Measurements from ENCODE around the gene KRT33B.
"Not testable (repeated sequence)": the region's sequence is repeated elsewhere in the genome, so short reads cannot be mapped to it uniquely, and the experiment has no call there.

Gene KRT33B

GRCh38 chr17:41369713-41370112 lies at the start of gene KRT33B:
Gene KRT33B (minus strand): TSS chr17:41369813. CDS start chr17:41369750, 63 bp downstream.
- no peak for DNase-seq

DNA sequence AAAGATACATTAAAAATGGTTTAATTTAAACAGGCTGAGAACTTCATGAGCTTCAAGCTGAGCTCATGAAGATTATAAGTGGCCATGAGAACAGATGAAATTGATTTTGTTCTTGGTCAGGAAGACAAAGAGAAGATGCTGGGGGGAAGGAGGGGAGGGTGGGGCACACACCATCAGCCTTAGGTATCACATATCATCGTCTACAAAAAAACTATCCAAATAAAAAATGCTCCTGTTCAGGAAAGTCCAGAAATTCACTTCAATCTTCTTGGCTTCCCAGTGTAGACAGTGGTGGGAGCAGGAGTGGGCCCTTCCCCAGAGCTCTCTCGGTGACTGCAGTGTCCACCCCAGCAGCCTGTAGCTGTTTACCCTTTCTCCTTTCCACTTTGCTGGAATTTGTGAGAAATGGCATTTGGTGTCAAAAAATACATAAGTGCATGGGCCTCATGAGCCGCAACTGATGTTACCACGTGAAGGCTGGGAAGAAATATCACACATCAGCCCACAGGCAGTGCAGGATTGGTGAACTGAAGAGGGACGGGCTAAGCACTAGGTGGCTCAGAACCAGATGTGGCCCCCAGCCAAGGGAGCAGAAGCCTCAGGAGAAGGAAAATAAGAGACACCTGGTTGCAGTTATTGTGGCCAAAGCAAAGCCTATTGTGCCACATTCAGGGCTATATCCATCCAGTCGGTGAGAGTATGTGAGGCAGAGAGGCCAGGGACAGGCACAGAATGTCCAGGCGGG lies 48.7 kb upstream of the KRT33B start:
- no peak for DNase-seq

DNA sequence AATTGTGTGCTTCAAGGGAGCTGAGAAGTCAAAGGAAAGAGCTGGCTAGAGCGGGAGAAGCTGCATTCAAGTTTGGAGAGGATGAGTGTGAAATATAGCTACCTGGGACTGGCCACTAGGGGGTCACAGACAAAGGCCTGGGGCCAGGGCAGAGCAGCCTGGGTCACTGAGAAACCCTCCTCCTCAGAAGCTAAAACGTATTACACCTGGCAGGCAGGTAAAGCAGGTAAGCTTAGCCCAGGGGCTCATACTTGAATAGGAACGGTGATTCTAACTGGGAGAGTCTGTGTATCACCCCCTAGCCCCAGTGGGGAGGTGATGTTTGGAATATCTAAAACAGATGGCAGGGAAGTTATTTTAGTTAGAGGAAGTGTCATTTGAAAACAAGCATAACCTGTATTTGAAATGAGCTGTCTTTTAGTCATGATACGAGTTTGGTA lies 48.0 kb upstream of the KRT33B start:
- no peak for DNase-seq

DNA sequence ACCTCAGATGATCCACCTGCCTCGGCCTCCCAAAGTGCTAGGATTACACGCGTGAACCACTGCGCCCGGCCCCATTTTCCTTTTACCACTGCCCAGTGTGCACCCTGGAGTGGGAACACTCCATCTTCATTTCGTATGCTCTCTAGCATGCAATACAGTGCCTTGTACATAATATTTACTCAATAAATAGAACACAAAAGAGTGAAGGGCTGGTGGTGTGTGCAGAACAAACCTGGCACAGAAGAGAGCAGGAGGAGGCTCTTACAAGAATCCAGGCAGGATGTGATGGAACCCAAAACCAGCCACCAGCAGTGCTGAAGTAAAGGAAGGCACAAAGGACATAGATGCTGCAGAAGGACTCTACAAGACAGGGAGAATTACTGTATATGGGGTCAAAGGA lies 47.5 kb upstream of the KRT33B start:
- no peak for DNase-seq

DNA sequence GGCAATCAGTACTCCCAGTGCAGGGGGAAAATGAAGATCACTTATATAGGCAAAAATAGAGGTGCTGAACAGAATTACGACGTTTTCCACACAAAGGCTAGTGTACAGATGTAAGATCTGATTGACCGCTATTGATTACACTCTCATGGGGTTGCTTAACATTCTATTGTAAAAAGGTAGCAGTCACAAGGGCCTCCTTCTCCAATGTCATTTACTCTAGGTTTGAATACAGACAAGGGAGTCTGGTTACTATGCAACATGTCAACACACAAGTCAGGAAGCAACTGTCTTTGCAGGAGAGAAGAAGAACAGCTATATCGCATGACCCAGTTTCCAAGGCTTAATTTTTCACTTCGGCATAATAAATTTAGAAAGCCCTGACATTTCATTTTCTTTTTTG lies 46.9 kb upstream of the KRT33B start:
- DNase-seq: no peak

DNA sequence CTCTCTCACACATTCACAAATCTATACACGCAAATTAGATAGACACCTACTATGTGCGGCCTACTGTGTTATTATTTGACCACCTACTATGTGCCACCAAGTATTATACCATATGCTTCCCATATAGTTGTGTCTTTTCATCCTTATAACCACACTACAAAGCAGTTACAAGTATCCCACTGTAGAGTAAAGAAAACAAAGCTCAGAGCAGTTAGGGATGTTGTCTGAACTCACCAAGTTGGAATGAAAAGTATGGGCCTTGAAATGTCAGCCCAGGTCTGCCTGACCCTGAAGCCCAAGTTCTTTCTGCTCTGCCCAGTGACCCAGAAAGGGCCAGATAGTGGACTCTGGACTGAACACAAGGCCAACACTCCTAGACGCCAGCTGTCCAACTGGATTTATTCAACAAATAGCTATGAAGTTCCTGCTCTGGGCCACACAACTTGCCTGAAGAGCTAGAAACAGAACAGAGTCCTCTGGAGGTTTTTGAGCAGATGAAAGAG lies 46.3 kb upstream of the KRT33B start:
- no peak for DNase-seq

DNA sequence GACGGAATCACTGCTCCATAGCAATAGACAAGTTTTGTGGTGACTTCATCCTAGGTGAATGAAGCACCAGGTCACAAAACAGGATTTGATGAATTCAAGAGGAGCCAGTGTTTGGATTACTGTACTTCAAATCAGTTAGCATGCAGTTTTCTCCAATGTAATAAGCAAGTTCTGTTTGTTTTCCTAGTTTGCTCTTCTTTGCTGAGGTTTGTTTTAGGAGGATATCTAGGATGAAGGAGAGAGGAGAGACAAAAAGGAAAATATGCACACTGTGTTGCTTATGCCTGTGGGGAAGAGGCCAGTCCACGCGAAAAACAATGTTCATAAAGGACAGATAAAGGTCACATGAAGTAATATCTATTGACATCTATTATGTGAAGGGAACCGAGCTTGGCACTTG lies 45.8 kb upstream of the KRT33B start:
- DNase-seq: no peak

GRCh38 chr17:41413982-41414381 lies 44.4 kb upstream of the KRT33B start:
- DNase-seq: no peak

DNA sequence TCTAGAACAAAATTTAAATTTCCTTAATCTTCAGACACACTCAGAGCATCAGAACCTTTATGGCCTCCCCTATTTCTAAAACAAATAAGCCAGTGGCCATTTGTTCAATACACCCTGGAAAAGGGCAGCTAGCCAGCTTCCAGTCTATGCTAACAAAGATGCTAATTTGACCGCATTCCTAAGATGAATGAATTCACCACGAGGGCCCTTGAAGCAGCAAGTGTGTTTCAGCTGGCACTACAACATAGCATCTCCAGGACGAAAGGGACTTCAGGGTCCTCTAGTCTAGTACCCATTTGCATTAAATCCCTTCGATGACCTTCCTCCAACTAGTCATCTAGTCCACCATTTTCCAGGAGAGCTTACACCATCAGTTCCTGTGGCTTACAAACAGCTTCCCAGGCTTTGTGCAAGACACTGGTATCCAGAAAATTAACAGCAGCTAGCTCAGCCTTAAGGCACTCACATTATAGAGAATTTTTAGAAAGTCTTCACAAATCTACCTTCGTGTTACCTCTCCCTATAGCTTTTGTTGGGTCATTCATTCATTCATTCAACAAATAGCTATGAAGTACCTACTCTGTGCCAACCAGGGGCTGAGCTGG lies 43.8 kb upstream of the KRT33B start:
- DNase-seq: no peak

GRCh38 chr17:41411072-41411840 lies 41.6 kb upstream of the KRT33B start:
- DNase-seq: no peak

- no peak for DNase-seq
Observed at GRCh38 chr17:41407226-41407625, 37.6 kb upstream of the KRT33B start.

GRCh38 chr17:41406205-41406604 lies 36.6 kb upstream of the KRT33B start:
- no peak for DNase-seq

GRCh38 chr17:41404024-41404671 lies 34.5 kb upstream of the KRT33B start:
- DNase-seq: peak; percentile 20 to 32

DNA sequence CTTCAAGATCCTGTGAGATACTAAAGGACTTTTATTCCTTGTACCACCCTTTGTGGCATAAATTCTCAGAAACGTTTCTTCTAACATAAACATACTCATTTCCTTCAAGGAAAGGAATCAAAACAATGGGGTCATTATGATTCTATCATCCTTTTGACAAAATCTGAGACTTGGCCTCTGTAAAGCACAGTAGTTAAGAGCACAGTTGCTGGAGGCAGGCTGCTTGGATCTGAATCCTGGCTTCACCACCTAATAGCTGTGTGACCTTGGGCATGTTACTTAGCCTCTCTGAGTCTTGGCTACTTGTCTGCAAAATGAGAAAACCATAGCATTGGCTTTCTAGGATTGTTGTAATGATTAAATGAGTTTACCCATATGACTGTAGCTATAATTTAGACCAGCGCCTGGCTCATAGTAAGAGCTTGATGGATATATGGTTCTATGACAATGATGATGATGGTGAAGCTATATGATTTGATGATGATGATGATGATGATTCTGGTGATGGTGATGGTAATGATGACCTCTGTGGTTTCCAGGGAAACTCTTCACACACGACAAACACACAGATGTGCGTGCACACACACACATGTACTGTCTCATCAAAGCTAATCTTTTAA lies 33.9 kb upstream of the KRT33B start:
- no peak for DNase-seq

- no peak for DNase-seq
Observed at GRCh38 chr17:41402161-41402560, 32.5 kb upstream of the KRT33B start.

DNA sequence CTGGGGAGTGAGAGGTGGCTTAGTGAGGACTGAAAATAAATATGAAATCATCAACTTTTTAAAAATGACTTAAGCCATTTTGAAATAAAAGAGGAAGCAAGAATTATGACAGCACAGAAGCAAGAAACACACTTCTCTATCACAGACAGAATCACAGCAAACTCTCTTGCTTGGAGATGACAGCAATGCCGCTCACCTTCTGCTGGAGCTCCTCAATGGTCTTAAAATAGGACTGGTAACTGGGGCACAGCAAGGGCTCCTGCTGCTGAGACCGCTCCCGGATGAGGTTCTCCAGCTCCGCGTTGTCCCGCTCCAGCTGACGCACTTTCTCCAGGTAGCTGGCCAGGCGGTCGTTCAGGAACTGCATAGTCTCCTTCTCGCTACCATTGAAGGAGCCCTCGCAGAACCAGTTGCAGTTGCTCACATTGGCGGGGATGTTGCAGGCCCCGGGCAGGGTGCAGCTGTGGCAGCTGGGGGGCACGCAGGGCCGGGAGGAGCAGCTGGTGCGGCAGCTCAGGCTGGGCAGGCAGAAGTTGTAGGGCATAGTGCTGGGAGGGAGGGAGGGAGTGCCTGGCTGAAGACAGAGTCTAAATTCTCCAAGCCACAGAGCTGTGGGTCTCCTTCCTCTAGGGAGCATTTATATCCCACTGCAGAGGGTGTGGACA lies 27.5 kb upstream of the KRT33B start, which contains the start of gene KRT31:
TSS of gene KRT31 (minus strand) at position 613 of the 665 bp plus-strand sequence. CDS start at position 544, 69 bp downstream.
- no peak for DNase-seq

DNA sequence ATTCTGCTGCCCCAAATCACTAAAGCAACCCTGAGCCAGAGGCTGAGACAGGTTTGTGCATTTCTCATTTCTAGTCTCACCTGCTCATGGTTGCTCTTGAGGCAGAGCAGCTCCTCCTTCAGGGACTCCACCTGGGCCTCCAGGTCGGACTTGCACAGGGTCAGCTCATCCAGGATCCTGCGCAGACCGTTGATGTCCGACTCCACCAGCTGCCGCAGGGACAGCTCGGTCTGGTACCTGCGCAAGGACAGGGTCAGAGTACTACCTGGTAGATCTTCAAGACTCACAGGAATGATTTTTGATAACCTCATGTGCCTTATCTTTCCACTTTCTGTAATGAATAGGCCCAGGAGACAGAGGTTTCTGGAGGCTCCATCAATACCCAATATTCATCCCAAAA lies 26.7 kb upstream of the KRT33B start:
- no peak for DNase-seq

DNA sequence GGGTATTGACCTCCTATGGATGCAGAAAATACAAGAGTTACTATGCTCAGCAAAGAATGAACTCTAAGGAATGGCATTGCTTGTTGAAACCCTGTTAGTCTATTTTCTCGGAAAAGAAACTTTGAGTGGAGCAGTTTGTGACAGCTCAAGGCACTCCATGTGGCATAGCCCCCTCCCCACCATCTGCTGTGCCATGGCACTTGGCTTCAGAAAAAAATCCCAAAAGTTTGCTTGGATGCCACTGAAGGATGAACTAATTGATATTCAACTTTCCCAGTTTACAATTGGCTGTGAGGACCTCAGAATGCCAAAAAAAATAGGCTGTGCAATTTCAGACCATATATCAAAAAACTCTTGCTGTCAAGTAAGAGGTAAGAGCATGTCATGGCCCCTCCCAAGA lies 26.0 kb upstream of the KRT33B start:
- no peak for DNase-seq

DNA sequence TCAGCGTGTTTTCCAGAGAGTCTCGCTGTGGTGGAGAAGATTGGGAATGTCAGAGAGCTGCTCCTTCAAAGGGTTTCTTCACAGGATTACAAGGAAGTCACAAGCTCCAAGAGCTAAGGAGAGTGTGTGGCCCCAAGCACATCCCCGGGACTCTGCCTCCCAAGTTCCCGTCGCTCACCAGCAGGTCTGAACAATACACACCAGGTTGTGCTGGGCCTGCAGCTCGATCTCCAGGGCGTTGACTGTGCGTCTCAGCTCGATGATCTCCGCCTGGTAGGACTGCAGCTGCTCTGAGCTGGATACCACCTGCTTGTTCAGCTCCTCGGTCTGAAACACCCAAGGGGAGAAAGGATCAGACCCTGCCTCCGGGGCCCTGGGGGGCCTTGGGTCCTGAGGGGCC lies 25.4 kb upstream of the KRT33B start:
- not testable (repeated sequence) for DNase-seq

- DNase-seq: no peak
Observed at GRCh38 chr17:41394254-41394996, 24.8 kb upstream of the KRT33B start.

- no peak for DNase-seq
Observed at GRCh38 chr17:41393826-41394225, 24.2 kb upstream of the KRT33B start.
